K562 (cell line): ENCODE measurements around the gene HOXB5. TPM values are rescaled to one million over a fixed set of nuclear protein-coding genes. Genes with fewer than 3 reads are reported as not detected.

Experiments
- BRD4 ChIP-seq: fragments of 200-600 bp; sonication (generic); IDR thresholded peaks from 2 replicates; pipeline ENCODE4 v1.6.1; 2017; ENCODE audit warnings: inconsistent platforms
- CREM ChIP-seq: IDR thresholded peaks from 2 replicates; pipeline ENCODE4 v1.6.1; 2014; ENCODE audit warnings: antibody characterized with exemption, low read depth
- ELK3 ChIP-seq: fragments of 450-650 bp; formaldehyde crosslinking; IDR thresholded peaks from 2 replicates; pipeline ENCODE4 v1.4.0; 2020; ENCODE audit warnings: mild to moderate bottlenecking
- HNRNPUL1 ChIP-seq: fragments of 200-400 bp; formaldehyde crosslinking; IDR thresholded peaks from 2 replicates; pipeline ENCODE4 v1.6.1; 2017; ENCODE audit warnings: low read length
- NFATC3 ChIP-seq: fragments of 450-650 bp; IDR thresholded peaks from 2 replicates; pipeline ENCODE4 v1.6.1; 2017; ENCODE audit warnings: mild to moderate bottlenecking
- NR2C1 ChIP-seq, 2 experiments: fragments of 450-650 bp; IDR thresholded peaks; 2 replicates each; pipeline ENCODE4 v1.6.1; 2017; ENCODE audit warnings: mild to moderate bottlenecking in 2 of 2, antibody characterized with exemption in 1 of 2, inconsistent platforms in 1 of 2, missing compliant biosample characterization in 1 of 2, missing genetic modification characterization in 1 of 2
- RAD21 ChIP-seq, 2 experiments: fragments of 250-450 bp in 1 of 2; fragments of 450-650 bp in 1 of 2; sonication (Bioruptor Pico) in 1 of 2; formaldehyde crosslinking in 1 of 2; IDR thresholded peaks in 1 of 2; conservative IDR thresholded peaks in 1 of 2; 2 replicates each; pipeline versions ENCODE4 v1.4.0 to v1.8.0; 2020 to 2022; ENCODE audit warnings: mild to moderate bottlenecking in 2 of 2, moderate library complexity in 1 of 2
- RBFOX2 ChIP-seq: fragments of 200-400 bp; formaldehyde crosslinking; IDR thresholded peaks from 2 replicates; pipeline ENCODE4 v1.6.1; 2017; ENCODE audit warnings: low read depth, mild to moderate bottlenecking, low read length, moderate library complexity
- TSHZ1 ChIP-seq: fragments of 250-450 bp; sonication (Bioruptor Pico); IDR thresholded peaks from 2 replicates; pipeline ENCODE4 v1.4.0; 2020; ENCODE audit warnings: mild to moderate bottlenecking, moderate library complexity
- ZNF12 ChIP-seq: sonication (generic); formaldehyde crosslinking; IDR thresholded peaks from 2 replicates; pipeline ENCODE4 v1.4.0; 2020; ENCODE audit warnings: mild to moderate bottlenecking, missing genetic modification reagents
- ZNF699 ChIP-seq: fragments of 250-450 bp; sonication (Bioruptor Pico); IDR thresholded peaks from 2 replicates; pipeline ENCODE4 v1.8.0; 2021; ENCODE audit warnings: mild to moderate bottlenecking, moderate library complexity; ENCODE audit not compliant: insufficient replicate concordance
- polyA plus RNA-seq, 8 experiments: library from polyadenylated mRNA; depleted of rRNA in 4 of 8; stranded (reverse) in 5 of 8; unstranded in 3 of 8; fragments of >200 nt; fragmentation: Nextera tagmentation in 2 of 8; fragmentation: Illumina TruSeq in 1 of 8; extraction: Ambion mirVana in 2 of 8; extraction: Trizol in 1 of 8; gene quantifications; 2 replicates each; pipeline versions ENCODE4 v1.2.1 to v1.2.3, GENCODE V29; 2011 to 2014; ENCODE audit warnings: inconsistent platforms in 1 of 8, missing spikeins in 1 of 8
- total RNA-seq, 7 experiments: library from RNA; depleted of rRNA in 6 of 7; stranded (reverse); fragments of >200 nt in 6 of 7; fragmentation: Illumina TruSeq in 2 of 7; extraction: Trizol in 2 of 7; gene quantifications; 2 replicates each; pipeline versions ENCODE4 v1.2.1 to v1.2.3, GENCODE V29; 2011 to 2021; ENCODE audit warnings: low replicate concordance in 1 of 7
- TF ChIP-seq, protein P1 (sequence below): fragments of 250-450 bp; sonication (Bioruptor Pico); IDR thresholded peaks from 2 replicates; pipeline ENCODE4 v1.4.0; 2020
- TF ChIP-seq, protein P2 (sequence below), 2 experiments: fragments of 450-650 bp; IDR thresholded peaks; 2 replicates each; pipeline ENCODE4 v1.6.1; 2016

HOXB5 gene
- total and polyA plus RNA-seq, 9 of the 15 experiments (the other 6 are each of a cell fraction or from before 2014, with no cell fraction given), result 0.24 to 2.7 (median 0.65) TPM

GRCh38 chr17:48578616-48579470 is 14.7 kb downstream of the HOXB5 start (continued):
- TF ChIP-seq, protein P1, sequence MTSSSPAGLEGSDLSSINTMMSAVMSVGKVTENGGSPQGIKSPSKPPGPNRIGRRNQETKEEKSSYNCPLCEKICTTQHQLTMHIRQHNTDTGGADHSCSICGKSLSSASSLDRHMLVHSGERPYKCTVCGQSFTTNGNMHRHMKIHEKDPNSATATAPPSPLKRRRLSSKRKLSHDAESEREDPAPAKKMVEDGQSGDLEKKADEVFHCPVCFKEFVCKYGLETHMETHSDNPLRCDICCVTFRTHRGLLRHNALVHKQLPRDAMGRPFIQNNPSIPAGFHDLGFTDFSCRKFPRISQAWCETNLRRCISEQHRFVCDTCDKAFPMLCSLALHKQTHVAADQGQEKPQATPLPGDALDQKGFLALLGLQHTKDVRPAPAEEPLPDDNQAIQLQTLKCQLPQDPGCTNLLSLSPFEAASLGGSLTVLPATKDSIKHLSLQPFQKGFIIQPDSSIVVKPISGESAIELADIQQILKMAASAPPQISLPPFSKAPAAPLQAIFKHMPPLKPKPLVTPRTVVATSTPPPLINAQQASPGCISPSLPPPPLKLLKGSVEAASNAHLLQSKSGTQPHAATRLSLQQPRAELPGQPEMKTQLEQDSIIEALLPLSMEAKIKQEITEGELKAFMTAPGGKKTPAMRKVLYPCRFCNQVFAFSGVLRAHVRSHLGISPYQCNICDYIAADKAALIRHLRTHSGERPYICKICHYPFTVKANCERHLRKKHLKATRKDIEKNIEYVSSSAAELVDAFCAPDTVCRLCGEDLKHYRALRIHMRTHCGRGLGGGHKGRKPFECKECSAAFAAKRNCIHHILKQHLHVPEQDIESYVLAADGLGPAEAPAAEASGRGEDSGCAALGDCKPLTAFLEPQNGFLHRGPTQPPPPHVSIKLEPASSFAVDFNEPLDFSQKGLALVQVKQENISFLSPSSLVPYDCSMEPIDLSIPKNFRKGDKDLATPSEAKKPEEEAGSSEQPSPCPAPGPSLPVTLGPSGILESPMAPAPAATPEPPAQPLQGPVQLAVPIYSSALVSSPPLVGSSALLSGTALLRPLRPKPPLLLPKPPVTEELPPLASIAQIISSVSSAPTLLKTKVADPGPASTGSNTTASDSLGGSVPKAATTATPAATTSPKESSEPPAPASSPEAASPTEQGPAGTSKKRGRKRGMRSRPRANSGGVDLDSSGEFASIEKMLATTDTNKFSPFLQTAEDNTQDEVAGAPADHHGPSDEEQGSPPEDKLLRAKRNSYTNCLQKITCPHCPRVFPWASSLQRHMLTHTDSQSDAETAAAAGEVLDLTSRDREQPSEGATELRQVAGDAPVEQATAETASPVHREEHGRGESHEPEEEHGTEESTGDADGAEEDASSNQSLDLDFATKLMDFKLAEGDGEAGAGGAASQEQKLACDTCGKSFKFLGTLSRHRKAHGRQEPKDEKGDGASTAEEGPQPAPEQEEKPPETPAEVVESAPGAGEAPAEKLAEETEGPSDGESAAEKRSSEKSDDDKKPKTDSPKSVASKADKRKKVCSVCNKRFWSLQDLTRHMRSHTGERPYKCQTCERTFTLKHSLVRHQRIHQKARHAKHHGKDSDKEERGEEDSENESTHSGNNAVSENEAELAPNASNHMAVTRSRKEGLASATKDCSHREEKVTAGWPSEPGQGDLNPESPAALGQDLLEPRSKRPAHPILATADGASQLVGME (CRISPR knock-in tag), result 0 out of 2 replicates have a peak, but pooled peaks have one; percentile 26
- TF ChIP-seq BRD4 (0 out of 2 replicates have a peak, but pooled peaks have one; percentile 30), RAD21 (CRISPR knock-in tag; conservative IDR thresholded peaks at IDR 0.05 in 1 of 2, IDR thresholded peaks at IDR 0.05 in 1 of 2) (0 out of 4 replicates have a peak, but pooled peaks of 1 of the 2 experiments have one; percentile 1), ZNF699 (CRISPR knock-in tag) (no peak), NR2C1 (IDR thresholded peaks at IDR 0.05) (peak; percentile 70; the same call in 1 of the 2 replicates), NR2C1 (tag; IDR thresholded peaks at IDR 0.05) (peak; percentile 73), ZNF12 (CRISPR knock-in tag) (no peak), NFATC3 (no peak), TSHZ1 (CRISPR knock-in tag) (no peak), ELK3 (no peak), RBFOX2 (peak; percentile 71), CREM (0 out of 2 replicates have a peak, but pooled peaks have one; percentile 3), HNRNPUL1 (no peak)
- TF ChIP-seq, protein P2, sequence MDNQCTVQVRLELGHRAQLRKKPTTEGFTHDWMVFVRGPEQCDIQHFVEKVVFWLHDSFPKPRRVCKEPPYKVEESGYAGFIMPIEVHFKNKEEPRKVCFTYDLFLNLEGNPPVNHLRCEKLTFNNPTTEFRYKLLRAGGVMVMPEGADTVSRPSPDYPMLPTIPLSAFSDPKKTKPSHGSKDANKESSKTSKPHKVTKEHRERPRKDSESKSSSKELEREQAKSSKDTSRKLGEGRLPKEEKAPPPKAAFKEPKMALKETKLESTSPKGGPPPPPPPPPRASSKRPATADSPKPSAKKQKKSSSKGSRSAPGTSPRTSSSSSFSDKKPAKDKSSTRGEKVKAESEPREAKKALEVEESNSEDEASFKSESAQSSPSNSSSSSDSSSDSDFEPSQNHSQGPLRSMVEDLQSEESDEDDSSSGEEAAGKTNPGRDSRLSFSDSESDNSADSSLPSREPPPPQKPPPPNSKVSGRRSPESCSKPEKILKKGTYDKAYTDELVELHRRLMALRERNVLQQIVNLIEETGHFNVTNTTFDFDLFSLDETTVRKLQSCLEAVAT (IDR thresholded peaks at IDR 0.05), result peak; percentile 66 to 85; a peak in 3 of 4 replicates
